Neural progenitor cell (in vitro differentiated cells): ENCODE measurements around the gene TPCN2. TPM values are rescaled to one million over a fixed set of nuclear protein-coding genes. Genes with fewer than 3 reads are reported as not detected.

ENCODE experiments used
- DNase-seq: peaks from one replicate; pipeline ENCODE4 v3.0.0-alpha.2; 2016; ENCODE audit warnings: low spot score
- H2AFZ ChIP-seq: fragments of 200-600 bp; sonication (generic); replicated peaks from 2 replicates; pipeline ENCODE4 v1.6.1; 2016; ENCODE audit warnings: antibody characterized with exemption
- H3F3A ChIP-seq: fragments of 200-600 bp; sonication (generic); 2 replicates; pipeline ENCODE4 v1.6.1; 2016; ENCODE audit warnings: antibody characterized with exemption, low read depth
- H3K27ac ChIP-seq: fragments of 200-600 bp; sonication (generic); 2 replicates; pipeline ENCODE4 v1.5.1; 2016; ENCODE audit warnings: mild to moderate bottlenecking
- H3K27me3 ChIP-seq: fragments of 200-600 bp; sonication (generic); 2 replicates; pipeline ENCODE4 v1.6.1; 2016; ENCODE audit warnings: mild to moderate bottlenecking, moderate library complexity
- H3K36me3 ChIP-seq: fragments of 200-600 bp; sonication (generic); 2 replicates; pipeline ENCODE4 v1.5.1; 2016
- H3K4me1 ChIP-seq: fragments of 200-600 bp; sonication (generic); 2 replicates; pipeline ENCODE4 v1.6.1; 2016; ENCODE audit warnings: mixed run types
- H3K4me2 ChIP-seq: fragments of 200-600 bp; sonication (generic); 2 replicates; pipeline ENCODE4 v1.6.1; 2016
- H3K4me3 ChIP-seq: fragments of 200-600 bp; sonication (generic); 2 replicates; pipeline ENCODE4 v1.5.1; 2016
- H3K79me2 ChIP-seq: fragments of 200-600 bp; sonication (generic); 2 replicates; pipeline ENCODE4 v1.6.1; 2016; ENCODE audit warnings: low read depth
- H3K9ac ChIP-seq: fragments of 200-600 bp; sonication (generic); 2 replicates; pipeline ENCODE4 v1.6.1; 2016
- H3K9me3 ChIP-seq: fragments of 200-600 bp; sonication (generic); 2 replicates; pipeline ENCODE4 v1.5.1; 2016; ENCODE audit warnings: low read depth
- H4K20me1 ChIP-seq: fragments of 200-600 bp; sonication (generic); 2 replicates; pipeline ENCODE4 v1.6.1; 2016; ENCODE audit warnings: low read depth
- H3K27ac Mint-ChIP-seq: 3 replicates; pipeline ENCODE4 v1.8.0; 2021; ENCODE audit warnings: mixed read lengths
- H3K27me3 Mint-ChIP-seq: 2 replicates; pipeline ENCODE4 v1.8.0; 2022; ENCODE audit warnings: low read depth, mild to moderate bottlenecking, inconsistent platforms, moderate library complexity, mixed read lengths; ENCODE audit not compliant: insufficient read depth
- H3K36me3 Mint-ChIP-seq: 3 replicates; pipeline ENCODE4 v1.8.0; 2021; ENCODE audit warnings: mixed read lengths
- H3K4me1 Mint-ChIP-seq: 3 replicates; pipeline ENCODE4 v1.8.0; 2021; ENCODE audit warnings: mixed read lengths
- H3K4me3 Mint-ChIP-seq: 3 replicates; pipeline ENCODE4 v1.8.0; 2021; ENCODE audit warnings: mild to moderate bottlenecking, moderate library complexity, mixed read lengths
- H3K9me3 Mint-ChIP-seq: 3 replicates; pipeline ENCODE4 v1.8.0; 2020; ENCODE audit warnings: mixed read lengths
- CTCF ChIP-seq: fragments of 200-600 bp; sonication (generic); IDR thresholded peaks from 2 replicates; pipeline ENCODE4 v1.5.1; 2017; ENCODE audit warnings: antibody characterized with exemption, mild to moderate bottlenecking
- EZH2 ChIP-seq: fragments of 200-600 bp; sonication (generic); IDR thresholded peaks from 2 replicates; pipeline ENCODE4 v1.6.1; 2017; ENCODE audit warnings: antibody characterized with exemption, mild to moderate bottlenecking, moderate library complexity
- EZH2phosphoT487 ChIP-seq: fragments of 200-600 bp; sonication (generic); IDR thresholded peaks from 2 replicates; pipeline ENCODE4 v1.6.1; 2017; ENCODE audit warnings: antibody characterized with exemption
- total RNA-seq: library from RNA; depleted of rRNA; stranded (reverse); fragments of >200 nt; gene quantifications from 2 replicates; pipeline ENCODE4 v1.2.3, GENCODE V29; 2015; ENCODE audit warnings: low replicate concordance

Gene TPCN2
- total RNA-seq, 1 donor from 2014 or later: 7.2 TPM

DNA sequence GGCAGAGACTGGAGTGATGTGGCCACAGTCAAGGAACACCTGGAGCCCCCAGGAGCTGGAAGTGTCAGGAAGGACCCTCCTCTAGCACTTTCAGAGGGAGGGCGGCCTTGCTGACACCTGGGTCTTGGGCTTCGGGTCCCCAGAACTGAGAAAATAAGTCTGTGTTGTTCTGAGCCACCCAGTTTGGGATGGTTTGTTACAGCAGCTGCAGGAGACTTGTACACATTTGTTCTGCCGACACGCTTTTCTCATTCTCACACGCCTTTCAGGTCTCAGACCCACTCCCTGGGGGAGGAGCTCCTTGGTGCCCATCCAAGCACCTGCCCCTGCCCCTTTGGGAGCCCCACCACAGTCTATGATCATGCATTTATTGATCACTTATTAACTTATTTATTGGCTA is 59.8 kb downstream of the TPCN2 start:
- no peaks in the 10 kb centered on the region for H3K4me1 ChIP-seq
- no peak overlapping the region for H3K4me3 ChIP-seq
- H3K4me1 Mint-ChIP-seq: peaks cover 17% of the 10 kb centered on the region
- no peaks in the 10 kb centered on the region for H3K27me3 ChIP-seq
- no peaks in the 10 kb centered on the region for H3K79me2 ChIP-seq
- H3K36me3 Mint-ChIP-seq: no peaks in the 10 kb centered on the region
- no peak overlapping the region for H3K4me3 Mint-ChIP-seq
- DNase-seq: no peak
- TF ChIP-seq EZH2phosphoT487: no peak
- TF ChIP-seq EZH2: no peak
- no peak for TF ChIP-seq CTCF
- H4K20me1 ChIP-seq: no peaks in the 10 kb centered on the region
- H3K36me3 ChIP-seq: no peaks in the 10 kb centered on the region
- no peak overlapping the region for H2AFZ ChIP-seq
- no peak overlapping the region for H3K9ac ChIP-seq
- peaks cover 17% of the 10 kb centered on the region for H3K9me3 Mint-ChIP-seq
- H3K4me2 ChIP-seq: no peak overlapping the region
- H3K27ac ChIP-seq: no peak overlapping the region
- peaks cover 9% of the 10 kb centered on the region for H3K27me3 Mint-ChIP-seq
- no peak overlapping the region for H3K27ac Mint-ChIP-seq
- no peaks in the 10 kb centered on the region for H3K9me3 ChIP-seq
- H3F3A ChIP-seq: no peaks in the 10 kb centered on the region

GRCh38 chr11:69109101-69109500 is 60.4 kb downstream of the TPCN2 start:
- Histone ChIP-seq H3K27ac (no peak overlapping the region), H3K4me1 (no peaks in the 10 kb centered on the region), H3K9ac (no peak overlapping the region), H3K4me3 (no peak overlapping the region), H4K20me1 (no peaks in the 10 kb centered on the region), H3K36me3 (no peaks in the 10 kb centered on the region), H3F3A (no peaks in the 10 kb centered on the region), H2AFZ (no peak overlapping the region), H3K4me2 (no peak overlapping the region), H3K79me2 (no peaks in the 10 kb centered on the region), H3K9me3 (no peaks in the 10 kb centered on the region), H3K27me3 (no peaks in the 10 kb centered on the region)
- peaks cover 14% of the 10 kb centered on the region for H3K4me1 Mint-ChIP-seq
- H3K4me3 Mint-ChIP-seq: no peak overlapping the region
- no peaks in the 10 kb centered on the region for H3K36me3 Mint-ChIP-seq
- H3K27ac Mint-ChIP-seq: no peak overlapping the region
- peaks cover 7% of the 10 kb centered on the region for H3K27me3 Mint-ChIP-seq
- H3K9me3 Mint-ChIP-seq: peaks cover 17% of the 10 kb centered on the region
- TF ChIP-seq EZH2: no peak
- no peak for TF ChIP-seq EZH2phosphoT487
- TF ChIP-seq CTCF: no peak
- no peak for DNase-seq

DNA sequence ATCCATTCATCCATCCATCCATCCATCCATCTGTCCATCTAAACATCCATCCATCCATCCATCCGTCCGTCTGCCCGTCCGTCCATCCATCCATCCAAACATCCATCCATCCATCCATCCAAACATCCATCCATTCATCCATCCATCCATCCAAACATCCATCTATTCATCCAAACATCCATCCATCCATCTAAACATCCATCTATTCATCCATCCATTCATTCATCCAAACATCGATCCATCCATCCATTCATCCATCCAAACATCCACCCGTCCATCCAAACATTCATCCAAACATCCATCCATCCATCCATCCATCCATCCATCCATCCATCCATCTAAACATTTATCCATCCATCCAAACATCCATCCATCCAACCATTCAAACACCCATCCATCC is 61.7 kb downstream of the TPCN2 start:
- Mint-ChIP-seq H3K27ac (no peak overlapping the region), H3K4me1 (peaks cover 22% of the 10 kb centered on the region), H3K4me3 (no peak overlapping the region), H3K27me3 (peaks cover 7% of the 10 kb centered on the region), H3K9me3 (peaks cover 17% of the 10 kb centered on the region), H3K36me3 (no peaks in the 10 kb centered on the region)
- Histone ChIP-seq H3K9me3 (no peaks in the 10 kb centered on the region), H3K4me3 (no peak overlapping the region), H2AFZ (no peak overlapping the region), H3K36me3 (no peaks in the 10 kb centered on the region), H3F3A (no peaks in the 10 kb centered on the region), H3K4me2 (no peak overlapping the region), H3K79me2 (no peaks in the 10 kb centered on the region), H3K27ac (no peak overlapping the region), H3K4me1 (no peaks in the 10 kb centered on the region), H3K9ac (no peak overlapping the region), H4K20me1 (no peaks in the 10 kb centered on the region), H3K27me3 (no peaks in the 10 kb centered on the region)
- TF ChIP-seq CTCF: no peak
- no peak for TF ChIP-seq EZH2
- no peak for TF ChIP-seq EZH2phosphoT487
- no peak for DNase-seq
